HL-60 (cell line): ENCODE data around the gene UNC45A.

Experiments used
- DNase-seq, 2 experiments: peaks; one replicate each; pipeline ENCODE4 v3.0.0-alpha.2; 2010 to 2020; ENCODE audit warnings: low read depth in 1 of 2, low spot score in 1 of 2
- H3K27ac ChIP-seq: fragments of 250-450 bp; sonication (Bioruptor Pico); replicated peaks from 2 replicates; pipeline ENCODE4 v1.5.1; 2020; ENCODE audit warnings: mild to moderate bottlenecking, moderate library complexity
- H3K27me3 ChIP-seq: fragments of 250-450 bp; sonication (Bioruptor Pico); 2 replicates; pipeline ENCODE4 v1.5.1; 2021; ENCODE audit warnings: mild to moderate bottlenecking, moderate library complexity; ENCODE audit not compliant: insufficient read depth, poor library complexity, severe bottlenecking
- H3K4me3 ChIP-seq: replicated peaks from 2 replicates; pipeline ENCODE4 v1.5.1; 2011; ENCODE audit warnings: mild to moderate bottlenecking, control low read depth, low read length; ENCODE audit not compliant: insufficient read depth
- GABPA ChIP-seq: IDR thresholded peaks from 2 replicates; pipeline ENCODE4 v1.6.1; 2012; ENCODE audit warnings: low read depth
- POLR2AphosphoS5 ChIP-seq: IDR thresholded peaks from 2 replicates; pipeline ENCODE4 v1.6.1; 2012; ENCODE audit warnings: low read depth
- SPI1 ChIP-seq: IDR thresholded peaks from 2 replicates; pipeline ENCODE4 v1.6.1; 2012; ENCODE audit warnings: low read depth, mild to moderate bottlenecking, borderline replicate concordance
- TF ChIP-seq, protein P1 (sequence below): IDR thresholded peaks from 2 replicates; pipeline ENCODE4 v1.6.1; 2012; ENCODE audit warnings: low read depth; ENCODE audit not compliant: insufficient replicate concordance
- TF ChIP-seq, protein P2 (sequence below): IDR thresholded peaks from one replicate; pipeline ENCODE4 v1.5.1; 2011; ENCODE audit warnings: low read length, control low read depth, inconsistent platforms; ENCODE audit not compliant: insufficient read depth

Gene UNC45A

DNA sequence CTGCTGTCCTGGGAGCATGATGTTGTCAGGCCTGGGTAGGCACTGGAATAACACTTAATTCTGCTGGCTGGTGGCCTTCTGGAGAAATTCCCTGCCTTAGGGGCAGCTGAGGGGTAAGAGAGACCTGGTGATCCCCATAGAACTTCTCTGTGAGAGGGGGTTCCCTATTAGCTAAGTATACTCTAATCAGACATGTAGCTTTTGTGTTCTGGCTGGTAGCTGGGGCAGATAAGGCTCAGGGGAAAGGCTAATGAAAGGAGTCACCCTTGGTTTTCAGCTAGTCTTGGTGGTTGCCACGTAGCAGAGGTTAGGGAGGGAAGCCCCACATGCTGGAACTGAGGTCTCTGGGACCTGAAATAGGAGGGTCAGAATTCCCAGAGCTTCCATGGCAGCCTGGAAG is 1.8 kb upstream of the UNC45A start:
- H3K4me3 ChIP-seq = no peak overlapping the region
- TF ChIP-seq GABPA (no peak), POLR2AphosphoS5 (no peak), SPI1 (no peak)
- TF ChIP-seq, protein P1, sequence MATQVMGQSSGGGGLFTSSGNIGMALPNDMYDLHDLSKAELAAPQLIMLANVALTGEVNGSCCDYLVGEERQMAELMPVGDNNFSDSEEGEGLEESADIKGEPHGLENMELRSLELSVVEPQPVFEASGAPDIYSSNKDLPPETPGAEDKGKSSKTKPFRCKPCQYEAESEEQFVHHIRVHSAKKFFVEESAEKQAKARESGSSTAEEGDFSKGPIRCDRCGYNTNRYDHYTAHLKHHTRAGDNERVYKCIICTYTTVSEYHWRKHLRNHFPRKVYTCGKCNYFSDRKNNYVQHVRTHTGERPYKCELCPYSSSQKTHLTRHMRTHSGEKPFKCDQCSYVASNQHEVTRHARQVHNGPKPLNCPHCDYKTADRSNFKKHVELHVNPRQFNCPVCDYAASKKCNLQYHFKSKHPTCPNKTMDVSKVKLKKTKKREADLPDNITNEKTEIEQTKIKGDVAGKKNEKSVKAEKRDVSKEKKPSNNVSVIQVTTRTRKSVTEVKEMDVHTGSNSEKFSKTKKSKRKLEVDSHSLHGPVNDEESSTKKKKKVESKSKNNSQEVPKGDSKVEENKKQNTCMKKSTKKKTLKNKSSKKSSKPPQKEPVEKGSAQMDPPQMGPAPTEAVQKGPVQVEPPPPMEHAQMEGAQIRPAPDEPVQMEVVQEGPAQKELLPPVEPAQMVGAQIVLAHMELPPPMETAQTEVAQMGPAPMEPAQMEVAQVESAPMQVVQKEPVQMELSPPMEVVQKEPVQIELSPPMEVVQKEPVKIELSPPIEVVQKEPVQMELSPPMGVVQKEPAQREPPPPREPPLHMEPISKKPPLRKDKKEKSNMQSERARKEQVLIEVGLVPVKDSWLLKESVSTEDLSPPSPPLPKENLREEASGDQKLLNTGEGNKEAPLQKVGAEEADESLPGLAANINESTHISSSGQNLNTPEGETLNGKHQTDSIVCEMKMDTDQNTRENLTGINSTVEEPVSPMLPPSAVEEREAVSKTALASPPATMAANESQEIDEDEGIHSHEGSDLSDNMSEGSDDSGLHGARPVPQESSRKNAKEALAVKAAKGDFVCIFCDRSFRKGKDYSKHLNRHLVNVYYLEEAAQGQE = no peak
- TF ChIP-seq, protein P2, sequence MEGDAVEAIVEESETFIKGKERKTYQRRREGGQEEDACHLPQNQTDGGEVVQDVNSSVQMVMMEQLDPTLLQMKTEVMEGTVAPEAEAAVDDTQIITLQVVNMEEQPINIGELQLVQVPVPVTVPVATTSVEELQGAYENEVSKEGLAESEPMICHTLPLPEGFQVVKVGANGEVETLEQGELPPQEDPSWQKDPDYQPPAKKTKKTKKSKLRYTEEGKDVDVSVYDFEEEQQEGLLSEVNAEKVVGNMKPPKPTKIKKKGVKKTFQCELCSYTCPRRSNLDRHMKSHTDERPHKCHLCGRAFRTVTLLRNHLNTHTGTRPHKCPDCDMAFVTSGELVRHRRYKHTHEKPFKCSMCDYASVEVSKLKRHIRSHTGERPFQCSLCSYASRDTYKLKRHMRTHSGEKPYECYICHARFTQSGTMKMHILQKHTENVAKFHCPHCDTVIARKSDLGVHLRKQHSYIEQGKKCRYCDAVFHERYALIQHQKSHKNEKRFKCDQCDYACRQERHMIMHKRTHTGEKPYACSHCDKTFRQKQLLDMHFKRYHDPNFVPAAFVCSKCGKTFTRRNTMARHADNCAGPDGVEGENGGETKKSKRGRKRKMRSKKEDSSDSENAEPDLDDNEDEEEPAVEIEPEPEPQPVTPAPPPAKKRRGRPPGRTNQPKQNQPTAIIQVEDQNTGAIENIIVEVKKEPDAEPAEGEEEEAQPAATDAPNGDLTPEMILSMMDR = no peak
- DNase-seq = no peak
- H3K27me3 ChIP-seq = no peaks in the 10 kb centered on the region
- H3K27ac ChIP-seq = no peak overlapping the region

DNA sequence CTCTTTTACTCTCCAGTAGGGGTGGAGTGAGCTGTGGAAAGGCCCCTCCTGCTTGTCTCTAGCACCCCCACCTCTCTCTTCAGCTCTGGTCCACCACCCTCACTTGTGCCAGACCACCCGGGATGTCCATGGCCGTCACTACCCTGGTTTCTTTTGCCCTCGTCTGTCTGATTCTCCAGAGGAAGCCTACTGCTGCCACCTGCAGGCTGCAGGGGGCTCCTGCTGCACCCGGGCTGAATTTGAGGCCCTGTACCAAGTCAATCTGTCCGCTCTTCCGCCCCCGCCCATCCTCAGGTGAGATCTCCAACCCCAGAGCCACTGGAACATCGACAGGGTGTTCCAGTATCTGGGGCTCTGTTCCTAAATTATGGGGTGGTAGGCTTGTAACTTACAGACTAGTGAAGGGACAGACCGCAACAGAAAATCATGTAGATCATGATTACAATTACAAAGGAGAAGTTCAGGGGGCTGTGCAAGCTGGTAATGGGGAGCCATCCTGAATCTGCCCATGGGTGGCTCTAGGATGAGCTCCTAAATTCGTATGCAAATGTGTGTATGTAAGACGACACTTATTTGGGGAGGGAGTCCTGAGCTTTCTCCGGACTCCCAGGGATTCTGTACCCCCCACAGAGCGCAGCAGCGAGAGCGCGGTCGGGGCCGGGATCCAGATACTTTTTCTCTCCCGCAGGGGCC is 683 bp upstream of the UNC45A start:
- peak; percentile 67 to 89 for DNase-seq
- peak overlapping the region; percentile 30 for H3K27ac ChIP-seq
- H3K4me3 ChIP-seq = peak overlapping the region; percentile 93
- TF ChIP-seq, protein P1 = no peak
- TF ChIP-seq, protein P2 = peak; percentile 98
- H3K27me3 ChIP-seq = no peaks in the 10 kb centered on the region

DNA sequence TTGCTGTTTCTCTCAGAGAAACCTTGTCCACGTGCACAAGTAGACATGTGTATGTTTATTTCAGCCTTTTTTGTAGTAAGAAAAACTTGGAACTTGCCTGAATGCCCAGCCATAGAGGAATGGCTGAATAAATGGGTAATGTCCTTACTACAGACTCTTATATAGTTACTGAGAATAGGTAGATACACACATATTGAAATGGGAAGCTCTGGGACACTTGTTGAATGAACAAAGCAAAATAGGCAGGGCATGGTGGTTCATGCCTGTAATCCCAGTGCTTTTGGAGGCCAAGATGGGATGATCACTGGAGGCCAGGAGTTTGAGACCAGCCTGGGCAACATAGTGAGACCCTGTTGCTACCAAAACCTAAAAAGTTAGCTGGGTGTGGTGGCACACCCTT is 1.7 kb downstream of the UNC45A start:
- no peak overlapping the region for H3K4me3 ChIP-seq
- no peak overlapping the region for H3K27ac ChIP-seq
- no peaks in the 10 kb centered on the region for H3K27me3 ChIP-seq
- TF ChIP-seq GABPA (no peak), SPI1 (no peak), POLR2AphosphoS5 (no peak)
- TF ChIP-seq, protein P1 = no peak
- TF ChIP-seq, protein P2 = no peak
- no peak for DNase-seq
